OCI-LY3 (cell line): ENCODE results near the gene BCL7C.

Experiments
- H2AFZ ChIP-seq: fragments of 200-600, 300-600 bp; shearing (Covaris generic); 2 replicates; pipeline ENCODE4 v1.6.0; 2014; ENCODE audit warnings: antibody characterized with exemption, low read depth, low read length
- H3K27ac ChIP-seq: fragments of 200-600, 300-600 bp; sonication (generic); 2 replicates; pipeline ENCODE4 v1.5.1; 2014; ENCODE audit warnings: mild to moderate bottlenecking, low read length, moderate library complexity, mixed read lengths
- H3K27me3 ChIP-seq: fragments of 200-600, 300-600 bp; sonication (generic); 2 replicates; pipeline ENCODE4 v1.6.1; 2014; ENCODE audit warnings: low read depth, low read length, mixed read lengths
- H3K36me3 ChIP-seq: fragments of 200-600, 300-600 bp; sonication (generic); replicated peaks from 2 replicates; pipeline ENCODE3; 2014; ENCODE audit warnings: low read depth, low read length, mixed read lengths
- H3K4me1 ChIP-seq: fragments of 300-600, 200-600 bp; sonication (generic); 2 replicates; pipeline ENCODE4 v1.6.1; 2014; ENCODE audit warnings: low read length, mixed read lengths
- H3K4me2 ChIP-seq: fragments of 200-600, 300-600 bp; sonication (generic); 2 replicates; pipeline ENCODE4 v1.6.1; 2014; ENCODE audit warnings: low read length, mixed read lengths
- H3K4me3 ChIP-seq: fragments of 300-600, 200-600 bp; sonication (generic); 2 replicates; pipeline ENCODE4 v1.5.1; 2014; ENCODE audit warnings: antibody characterized with exemption, mild to moderate bottlenecking, low read length, moderate library complexity
- H3K79me2 ChIP-seq: fragments of 300-600, 200-600 bp; shearing (Covaris generic); 2 replicates; pipeline ENCODE4 v1.6.1; 2014; ENCODE audit warnings: mild to moderate bottlenecking, low read length, mixed read lengths
- H3K9ac ChIP-seq: fragments of 300-600, 200-600 bp; shearing (Covaris generic); 2 replicates; pipeline ENCODE4 v1.6.0; 2014; ENCODE audit warnings: mild to moderate bottlenecking, low read length, moderate library complexity
- H3K9me3 ChIP-seq: fragments of 200-600, 300-600 bp; shearing (Covaris generic); 2 replicates; pipeline ENCODE4 v1.6.1; 2014; ENCODE audit warnings: low read length, mixed read lengths; ENCODE audit not compliant: insufficient read depth
- H4K20me1 ChIP-seq: fragments of 200-600, 300-600 bp; sonication (generic); 2 replicates; pipeline ENCODE4 v1.6.1; 2016; ENCODE audit warnings: low read length, mixed read lengths; ENCODE audit not compliant: insufficient read depth
- CTCF ChIP-seq: fragments of 200-600, 300-600 bp; sonication (generic); IDR thresholded peaks from 2 replicates; pipeline ENCODE4 v1.5.1; 2014; ENCODE audit warnings: antibody characterized with exemption, low read length, low read depth
- EZH2phosphoT487 ChIP-seq: fragments of 200-600 bp; shearing (Covaris generic); IDR thresholded peaks from 2 replicates; pipeline ENCODE4 v1.6.1; 2018; ENCODE audit warnings: antibody characterized with exemption, mixed run types, low read depth

BCL7C gene

GRCh38 chr16:30887927-30888326 lies 6.0 kb downstream of the BCL7C start:
- H3K79me2 ChIP-seq = no peaks in the 10 kb centered on the region
- no peak overlapping the region for H3K4me2 ChIP-seq
- no peak overlapping the region for H3K27ac ChIP-seq
- H3K36me3 ChIP-seq = peaks cover 16% of the 10 kb centered on the region
- TF ChIP-seq CTCF = no peak
- no peak for TF ChIP-seq EZH2phosphoT487
- no peaks in the 10 kb centered on the region for H3K27me3 ChIP-seq
- no peak overlapping the region for H2AFZ ChIP-seq
- no peaks in the 10 kb centered on the region for H4K20me1 ChIP-seq
- H3K4me1 ChIP-seq = peaks cover 31% of the 10 kb centered on the region
- H3K9ac ChIP-seq = no peak overlapping the region
- no peaks in the 10 kb centered on the region for H3K9me3 ChIP-seq
- no peak overlapping the region for H3K4me3 ChIP-seq

GRCh38 chr16:30886145-30886544 lies 7.7 kb downstream of the BCL7C start:
- H3K4me1 ChIP-seq = peaks cover 33% of the 10 kb centered on the region
- H3K9me3 ChIP-seq = no peaks in the 10 kb centered on the region
- peak overlapping the region; percentile 48; the same call in 1 of the 2 replicates for H3K27ac ChIP-seq
- no peak overlapping the region; the same call in 1 of the 2 replicates for H3K9ac ChIP-seq
- no peak overlapping the region for H2AFZ ChIP-seq
- no peak overlapping the region for H3K4me3 ChIP-seq
- H3K36me3 ChIP-seq = peaks cover 14% of the 10 kb centered on the region
- H4K20me1 ChIP-seq = 0 out of 2 replicates have a peak, but pooled peaks cover 2% of the 10 kb centered on the region
- no peaks in the 10 kb centered on the region for H3K27me3 ChIP-seq
- no peak for TF ChIP-seq CTCF
- TF ChIP-seq EZH2phosphoT487 = no peak
- no peaks in the 10 kb centered on the region for H3K79me2 ChIP-seq
- peak overlapping the region; percentile 39 for H3K4me2 ChIP-seq

- 0 out of 2 replicates have a peak overlapping the region, but pooled peaks have one; percentile 0 for H3K4me2 ChIP-seq
- peaks cover 14% of the 10 kb centered on the region for H3K36me3 ChIP-seq
- H2AFZ ChIP-seq = no peak overlapping the region
- no peak overlapping the region for H3K9ac ChIP-seq
- no peak overlapping the region for H3K27ac ChIP-seq
- 0 out of 2 replicates have a peak, but pooled peaks cover 2% of the 10 kb centered on the region for H4K20me1 ChIP-seq
- peaks cover 33% of the 10 kb centered on the region for H3K4me1 ChIP-seq
- H3K79me2 ChIP-seq = no peaks in the 10 kb centered on the region
- H3K9me3 ChIP-seq = no peaks in the 10 kb centered on the region
- TF ChIP-seq EZH2phosphoT487 (no peak), CTCF (no peak)
- H3K4me3 ChIP-seq = no peak overlapping the region
- H3K27me3 ChIP-seq = no peaks in the 10 kb centered on the region
Observed at GRCh38 chr16:30885196-30885595, 8.7 kb downstream of the BCL7C start.

- Histone ChIP-seq H3K4me1 (peaks cover 33% of the 10 kb centered on the region), H3K36me3 (peaks cover 14% of the 10 kb centered on the region), H3K79me2 (no peaks in the 10 kb centered on the region), H3K27me3 (no peaks in the 10 kb centered on the region), H4K20me1 (0 out of 2 replicates have a peak, but pooled peaks cover 2% of the 10 kb centered on the region), H2AFZ (no peak overlapping the region), H3K9ac (no peak overlapping the region), H3K27ac (no peak overlapping the region), H3K4me2 (0 out of 2 replicates have a peak overlapping the region, but pooled peaks have one; percentile 0), H3K4me3 (no peak overlapping the region), H3K9me3 (no peaks in the 10 kb centered on the region)
- TF ChIP-seq EZH2phosphoT487 (no peak), CTCF (no peak)
Observed at GRCh38 chr16:30884760-30885159, 9.1 kb downstream of the BCL7C start.
